ENCODE measurements around the gene IFI27.
A peak's percentile ranks its signal among the peaks of the same experiment; 100 is the strongest.
"Not testable (repeated sequence)": the region's sequence is repeated elsewhere in the genome, so short reads cannot be mapped to it uniquely, and the experiment has no call there.

IFI27 gene

GRCh38 chr14:94110552-94111181, at the start of gene IFI27:
Gene IFI27, plus strand, starts transcription at chr14:94110736.
- Mint-ChIP-seq H3K4me1 (no peaks in the 10 kb centered on the region), H3K27me3 (peaks cover 16% of the 10 kb centered on the region), H3K9me3 (no peaks in the 10 kb centered on the region), H3K36me3 (no peaks in the 10 kb centered on the region), H3K27ac (no peak within 1 kb of the TSS), H3K4me3 (no peak within 1 kb of the TSS)
- ATAC-seq (ENCODE audit: low read depth) (no peak), DNase-seq (ENCODE audit: low spot score in 2 of 2) (no peak)

GRCh38 chr14:94062344-94062940, 48.1 kb upstream of the IFI27 start:
- H3K4me1 Mint-ChIP-seq: peaks cover 28% of the 10 kb centered on the region
- no peaks in the 10 kb centered on the region for H3K27me3 Mint-ChIP-seq
- no peak for DNase-seq (ENCODE audit: low spot score in 2 of 2)
- peaks cover 33% of the 10 kb centered on the region for H3K36me3 Mint-ChIP-seq
- H3K27ac Mint-ChIP-seq: no peak overlapping the region
- H3K9me3 Mint-ChIP-seq: no peaks in the 10 kb centered on the region
- ATAC-seq (ENCODE audit: low read depth): no peak
- no peak overlapping the region for H3K4me3 Mint-ChIP-seq

GRCh38 chr14:94066089-94066676, 44.4 kb upstream of the IFI27 start:
- Mint-ChIP-seq H3K9me3 (peaks cover 9% of the 10 kb centered on the region), H3K27ac (peak overlapping the region; percentile 28), H3K4me3 (no peak overlapping the region), H3K27me3 (no peaks in the 10 kb centered on the region), H3K4me1 (peaks cover 39% of the 10 kb centered on the region), H3K36me3 (peaks cover 44% of the 10 kb centered on the region)
- no peak for DNase-seq (ENCODE audit: low spot score in 2 of 2)
- ATAC-seq (ENCODE audit: low read depth): no peak

- Mint-ChIP-seq H3K36me3 (peaks cover 50% of the 10 kb centered on the region), H3K27ac (peak overlapping the region; percentile 81), H3K9me3 (peaks cover 21% of the 10 kb centered on the region), H3K4me1 (peaks cover 32% of the 10 kb centered on the region)
- not testable (repeated sequence) for DNase-seq (ENCODE audit: low spot score in 2 of 2); H3K4me3 Mint-ChIP-seq; H3K27me3 Mint-ChIP-seq; ATAC-seq (ENCODE audit: low read depth)
Measured at GRCh38 chr14:94072076-94072475, 38.5 kb upstream of the IFI27 start.

- ATAC-seq (ENCODE audit: low read depth) (no peak), DNase-seq (ENCODE audit: low spot score in 2 of 2) (no peak)
- Mint-ChIP-seq H3K4me1 (peaks cover 33% of the 10 kb centered on the region), H3K27me3 (no peaks in the 10 kb centered on the region), H3K27ac (no peak overlapping the region), H3K4me3 (no peak overlapping the region), H3K36me3 (peaks cover 51% of the 10 kb centered on the region), H3K9me3 (peaks cover 14% of the 10 kb centered on the region)
Measured at GRCh38 chr14:94074534-94074933, 36.0 kb upstream of the IFI27 start.

GRCh38 chr14:94075008-94075407, 35.5 kb upstream of the IFI27 start:
- peaks cover 37% of the 10 kb centered on the region for H3K4me1 Mint-ChIP-seq
- ATAC-seq (ENCODE audit: low read depth): no peak
- no peaks in the 10 kb centered on the region for H3K27me3 Mint-ChIP-seq
- peaks cover 14% of the 10 kb centered on the region for H3K9me3 Mint-ChIP-seq
- H3K27ac Mint-ChIP-seq: no peak overlapping the region
- peaks cover 50% of the 10 kb centered on the region for H3K36me3 Mint-ChIP-seq
- no peak overlapping the region for H3K4me3 Mint-ChIP-seq
- no peak for DNase-seq (ENCODE audit: low spot score in 2 of 2)

- peaks cover 35% of the 10 kb centered on the region for H3K36me3 Mint-ChIP-seq
- peaks cover 31% of the 10 kb centered on the region for H3K4me1 Mint-ChIP-seq
- DNase-seq (ENCODE audit: low spot score in 2 of 2) (no peak), ATAC-seq (ENCODE audit: low read depth) (no peak)
- H3K4me3 Mint-ChIP-seq: peak overlapping the region; percentile 58
- H3K27me3 Mint-ChIP-seq: no peaks in the 10 kb centered on the region
- peaks cover 9% of the 10 kb centered on the region for H3K9me3 Mint-ChIP-seq
- no peak overlapping the region for H3K27ac Mint-ChIP-seq
Measured at GRCh38 chr14:94077111-94077821, 33.3 kb upstream of the IFI27 start.

GRCh38 chr14:94077823-94078222, 32.7 kb upstream of the IFI27 start:
- ATAC-seq (ENCODE audit: low read depth) (no peak), DNase-seq (ENCODE audit: low spot score in 2 of 2) (no peak)
- no peaks in the 10 kb centered on the region for H3K27me3 Mint-ChIP-seq
- H3K9me3 Mint-ChIP-seq: peaks cover 8% of the 10 kb centered on the region
- H3K27ac Mint-ChIP-seq: no peak overlapping the region
- peaks cover 34% of the 10 kb centered on the region for H3K36me3 Mint-ChIP-seq
- H3K4me1 Mint-ChIP-seq: peaks cover 30% of the 10 kb centered on the region
- peak overlapping the region; percentile 99 for H3K4me3 Mint-ChIP-seq

GRCh38 chr14:94079891-94080620, 30.5 kb upstream of the IFI27 start:
- H3K4me3 Mint-ChIP-seq: peak overlapping the region; percentile 99
- H3K9me3 Mint-ChIP-seq: peaks cover 4% of the 10 kb centered on the region
- peaks cover 26% of the 10 kb centered on the region for H3K4me1 Mint-ChIP-seq
- H3K27ac Mint-ChIP-seq: peak overlapping the region; percentile 98
- H3K36me3 Mint-ChIP-seq: peaks cover 26% of the 10 kb centered on the region
- ATAC-seq (ENCODE audit: low read depth): peak; percentile 18
- H3K27me3 Mint-ChIP-seq: no peaks in the 10 kb centered on the region
- DNase-seq (ENCODE audit: low spot score in 2 of 2): peak in 1 of 2 donors; percentile 19

- Mint-ChIP-seq H3K4me1 (peaks cover 20% of the 10 kb centered on the region), H3K9me3 (no peaks in the 10 kb centered on the region), H3K4me3 (peak within 1 kb of the TSS; percentile 99), H3K27me3 (no peaks in the 10 kb centered on the region), H3K27ac (peak within 1 kb of the TSS; percentile 98), H3K36me3 (peaks cover 19% of the 10 kb centered on the region)
- ATAC-seq (ENCODE audit: low read depth) (peak; percentile 94), DNase-seq (ENCODE audit: low spot score in 2 of 2) (peak; percentile 94 to 95)
Measured at GRCh38 chr14:94080621-94081385, 29.7 kb upstream of the IFI27 start, which contains the start of the genes DDX24 and IFI27L1. Gene DDX24, minus strand, starts transcription at chr14:94081202. Its CDS starts 1,460 bp downstream, at chr14:94079742. Gene IFI27L1, plus strand, starts transcription at chr14:94081310. Its CDS starts 15,628 bp downstream, at chr14:94096938.

- DNase-seq (ENCODE audit: low spot score in 2 of 2) (no peak), ATAC-seq (ENCODE audit: low read depth) (no peak)
- H3K27me3 Mint-ChIP-seq: no peaks in the 10 kb centered on the region
- H3K4me3 Mint-ChIP-seq: peak overlapping the region; percentile 99
- H3K4me1 Mint-ChIP-seq: peaks cover 20% of the 10 kb centered on the region
- H3K27ac Mint-ChIP-seq: peak overlapping the region; percentile 98
- peaks cover 2% of the 10 kb centered on the region for H3K9me3 Mint-ChIP-seq
- H3K36me3 Mint-ChIP-seq: peaks cover 19% of the 10 kb centered on the region
Measured at GRCh38 chr14:94081386-94081820, 29.1 kb upstream of the IFI27 start.

GRCh38 chr14:94087891-94088290, 22.6 kb upstream of the IFI27 start:
- ATAC-seq (ENCODE audit: low read depth) (no peak), DNase-seq (ENCODE audit: low spot score in 2 of 2) (no peak)
- peaks cover 2% of the 10 kb centered on the region for H3K9me3 Mint-ChIP-seq
- H3K27ac Mint-ChIP-seq: no peak overlapping the region
- H3K4me3 Mint-ChIP-seq: no peak overlapping the region
- no peaks in the 10 kb centered on the region for H3K36me3 Mint-ChIP-seq
- no peaks in the 10 kb centered on the region for H3K27me3 Mint-ChIP-seq
- H3K4me1 Mint-ChIP-seq: peaks cover 2% of the 10 kb centered on the region

- H3K4me3 Mint-ChIP-seq: no peak overlapping the region
- H3K36me3 Mint-ChIP-seq: no peaks in the 10 kb centered on the region
- H3K9me3 Mint-ChIP-seq: peaks cover 2% of the 10 kb centered on the region
- DNase-seq (ENCODE audit: low spot score in 2 of 2) (no peak), ATAC-seq (ENCODE audit: low read depth) (no peak)
- H3K27me3 Mint-ChIP-seq: no peaks in the 10 kb centered on the region
- H3K4me1 Mint-ChIP-seq: peaks cover 2% of the 10 kb centered on the region
- H3K27ac Mint-ChIP-seq: no peak overlapping the region
Measured at GRCh38 chr14:94088516-94088915, 22.0 kb upstream of the IFI27 start.
